Stimulated activated CD4-positive, alpha-beta T cell treated with anti-CD3 and anti-CD28 coated beads, Interleukin-1b, Interleukin-23, amount 100 ng/mL, for 4 hours (primary cell): ENCODE results near the gene HIPK4.
"Not testable (repeated sequence)": the region's sequence is repeated elsewhere in the genome, so short reads cannot be mapped to it uniquely, and the experiment has no call there.

Experiments used
- DNase-seq, 2 donors: peaks; one replicate each; pipeline ENCODE4 v3.0.0-alpha.2; 2020; ENCODE audit warnings: low read depth in 2 of 2

HIPK4 gene

DNA sequence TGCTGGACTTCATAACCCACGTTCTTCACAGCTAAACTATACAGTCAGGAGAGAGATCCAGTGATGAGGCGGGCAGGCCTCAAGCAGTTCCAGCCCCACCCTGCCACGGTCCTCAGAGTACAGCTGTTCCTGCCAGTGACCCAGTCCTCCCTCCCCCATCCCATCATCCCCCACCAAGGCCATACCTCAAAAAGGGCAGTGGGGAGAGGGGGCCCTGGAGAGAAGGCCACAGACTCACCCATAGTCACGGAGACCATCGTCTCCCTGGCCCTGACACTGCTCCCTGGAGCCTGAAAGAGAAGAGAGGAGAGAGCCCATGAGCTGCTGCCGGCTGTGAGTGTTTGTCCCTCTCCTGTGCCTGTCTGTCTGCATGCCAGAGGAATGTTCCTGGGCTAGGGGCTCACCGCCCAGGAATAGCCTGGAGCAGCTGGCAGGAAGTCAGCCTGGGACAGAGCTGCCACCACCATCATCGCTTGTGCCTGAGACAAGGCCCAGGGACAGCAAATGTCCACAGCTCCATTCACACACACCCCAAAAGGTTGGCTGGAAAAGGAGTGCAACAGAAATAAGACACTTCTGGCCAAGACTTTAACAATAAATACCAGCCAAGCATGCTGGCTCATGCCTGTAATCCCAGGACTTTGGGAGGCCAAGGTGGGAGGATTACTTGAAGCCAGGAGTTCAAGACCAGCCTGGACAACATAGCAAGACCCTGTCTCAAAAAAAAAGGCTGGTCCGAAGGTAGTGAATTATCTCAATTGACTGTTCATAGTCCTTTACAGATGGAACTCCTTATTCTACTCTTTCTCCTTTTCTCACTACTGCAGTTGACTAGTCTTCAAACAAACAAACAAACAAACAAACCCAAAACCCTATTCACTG, 48.1 kb downstream of the HIPK4 start:
- DNase-seq: no peak

DNA sequence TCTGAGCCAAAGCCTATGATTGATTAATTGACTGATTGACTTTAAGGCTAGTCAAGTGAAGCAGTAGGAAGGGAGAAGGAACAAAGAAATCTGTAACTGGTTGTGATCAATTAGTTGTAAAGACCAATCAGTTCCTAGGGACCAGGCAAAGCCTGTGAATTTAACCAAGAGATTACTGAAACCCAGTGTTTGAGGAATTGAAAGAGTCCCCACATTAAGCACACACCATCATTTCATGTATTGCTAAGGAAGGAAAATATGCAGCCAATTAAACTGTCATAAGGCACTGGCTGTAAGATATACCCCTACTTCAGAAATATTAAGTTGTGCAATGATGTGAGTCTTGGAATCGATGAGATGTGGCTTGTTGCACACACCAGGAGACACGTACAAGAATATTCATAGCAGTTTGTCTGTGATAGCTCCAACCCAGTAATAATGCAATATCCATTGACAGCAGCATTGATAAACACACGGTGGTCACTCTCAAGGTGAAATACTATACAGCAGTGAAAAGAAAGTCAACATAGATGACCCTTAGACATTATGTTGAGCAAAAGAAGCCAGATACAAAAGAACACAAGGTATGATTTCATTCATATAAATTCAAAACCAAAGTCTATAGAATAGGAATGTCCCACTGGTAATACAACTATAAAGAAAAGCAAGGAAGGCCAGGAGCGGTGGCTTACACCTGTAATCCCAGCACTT, 50.8 kb downstream of the HIPK4 start:
- no peak for DNase-seq

DNA sequence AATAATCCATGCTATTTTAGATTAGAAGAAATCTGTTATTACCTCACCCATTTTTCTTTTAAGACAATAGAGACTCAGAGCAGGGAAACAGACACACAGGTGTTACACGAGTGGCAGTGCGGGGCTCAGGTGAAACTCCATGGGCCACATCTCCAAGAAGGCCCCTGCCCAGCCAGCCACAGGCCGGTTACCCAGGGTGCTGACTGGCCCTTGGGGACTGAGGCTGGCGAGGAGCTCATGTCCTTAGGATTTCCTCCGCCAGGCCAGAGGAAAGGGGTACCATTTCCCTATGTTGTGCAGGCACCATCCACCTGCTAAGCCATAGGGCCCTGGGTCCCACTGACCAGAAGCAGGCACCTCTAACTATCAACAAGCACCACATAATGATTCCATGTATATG, 52.4 kb downstream of the HIPK4 start:
- DNase-seq: no peak

DNA sequence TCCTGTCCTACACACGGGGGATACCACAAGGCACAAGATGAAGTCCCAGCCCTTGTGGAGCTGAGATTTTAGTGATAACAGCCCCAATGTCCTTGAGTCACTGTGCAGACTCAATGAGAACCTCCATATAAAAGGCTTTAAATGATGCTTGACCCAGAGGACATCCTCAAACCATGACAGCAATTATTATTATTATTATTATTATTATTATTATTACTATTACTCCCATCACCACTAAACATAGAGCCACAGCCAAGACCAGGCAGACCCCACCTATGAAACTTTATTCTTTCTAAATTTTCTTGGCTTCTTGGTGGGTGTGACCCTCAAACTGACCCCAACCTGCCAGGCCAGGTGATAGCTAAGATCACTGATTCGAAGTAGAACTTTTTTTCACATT, 52.9 kb downstream of the HIPK4 start:
- no peak for DNase-seq

DNA sequence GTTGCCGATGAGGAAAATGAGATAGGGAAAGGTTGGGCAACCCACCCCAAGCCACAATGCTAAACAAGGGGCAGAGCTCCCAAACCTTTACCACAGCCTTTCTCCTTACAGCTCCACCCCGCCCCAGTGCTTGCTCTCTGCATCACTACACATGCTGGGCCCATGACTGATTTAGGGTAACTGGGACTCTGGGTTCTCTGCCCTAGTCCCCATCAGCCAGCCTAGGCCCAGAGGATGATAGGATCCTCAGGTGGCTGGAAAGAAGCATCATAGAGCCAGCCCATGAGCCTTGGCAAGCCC, 53.4 kb downstream of the HIPK4 start:
- no peak for DNase-seq

DNA sequence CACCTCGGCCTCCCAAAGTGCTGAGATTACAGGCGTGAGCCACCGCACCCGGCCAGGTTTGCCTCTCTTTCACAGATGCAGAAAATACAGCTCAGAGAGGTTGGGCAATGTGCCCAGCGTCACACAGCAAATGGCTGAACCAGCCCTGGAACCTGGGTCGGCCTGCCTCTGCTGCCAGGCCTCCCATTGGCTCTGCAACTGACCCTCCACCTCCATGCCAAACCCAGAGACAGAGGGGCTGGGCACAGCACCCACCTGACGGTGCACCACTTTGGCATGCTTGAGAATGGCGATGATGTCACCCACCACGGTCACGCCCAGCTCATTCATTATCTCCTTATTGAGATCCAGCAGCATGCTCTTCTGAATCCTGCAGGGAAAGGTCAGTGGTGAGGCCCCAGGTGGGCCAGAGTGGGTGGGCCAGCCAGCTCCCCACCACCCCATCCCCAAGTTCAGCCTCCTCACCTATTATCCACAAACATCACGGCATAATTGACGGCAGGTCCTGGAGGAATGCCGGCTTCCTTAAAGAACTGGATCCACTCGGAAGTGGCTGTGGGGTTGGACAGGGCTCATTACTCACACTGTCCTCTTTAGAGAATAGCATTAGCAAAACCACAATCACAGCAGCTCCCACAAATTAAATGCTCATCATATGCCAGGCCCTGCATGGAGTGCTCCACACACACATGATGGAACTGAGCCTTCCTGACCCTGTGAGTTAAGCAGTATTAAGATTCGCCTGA, 54.0 kb downstream of the HIPK4 start:
- no peak for DNase-seq

DNA sequence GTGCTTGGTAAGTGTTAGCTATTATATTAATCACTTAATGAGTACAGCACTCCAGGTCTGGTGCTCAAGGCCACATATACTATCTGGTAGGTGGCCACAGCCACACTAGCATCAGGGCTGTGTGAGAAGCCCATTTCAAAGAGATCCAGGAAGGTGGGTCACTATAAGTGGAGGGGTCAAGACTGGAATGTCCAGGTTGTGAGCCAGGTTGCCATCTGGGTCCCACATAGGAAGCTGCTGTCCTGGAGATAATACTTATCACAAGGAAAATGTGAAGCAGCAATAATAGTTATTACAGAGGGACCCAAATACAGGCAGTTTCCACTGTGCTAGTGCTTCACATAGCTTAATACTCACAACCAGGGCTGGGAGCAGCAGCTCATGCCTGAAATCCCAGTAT, 54.9 kb downstream of the HIPK4 start:
- DNase-seq: no peak

DNA sequence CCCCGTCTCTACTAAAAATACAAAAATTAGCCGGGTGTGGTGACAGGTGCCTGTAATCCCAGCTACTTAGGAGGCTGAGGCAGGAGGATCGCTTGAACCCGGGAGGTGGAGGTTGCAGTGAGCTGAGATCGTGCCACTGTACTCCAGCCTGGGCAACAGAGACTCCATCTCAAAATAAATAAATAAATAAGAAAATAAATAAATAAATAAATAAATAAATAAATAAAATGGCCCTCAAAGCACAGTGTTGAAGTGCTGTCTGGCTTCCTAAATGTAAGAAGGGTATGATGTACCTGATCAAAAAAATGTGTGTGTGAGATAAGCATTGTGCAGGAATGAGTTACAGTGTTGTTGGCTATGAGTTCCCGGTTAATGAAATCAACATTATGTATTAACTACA, 56.9 kb downstream of the HIPK4 start:
- not testable (repeated sequence) for DNase-seq

DNA sequence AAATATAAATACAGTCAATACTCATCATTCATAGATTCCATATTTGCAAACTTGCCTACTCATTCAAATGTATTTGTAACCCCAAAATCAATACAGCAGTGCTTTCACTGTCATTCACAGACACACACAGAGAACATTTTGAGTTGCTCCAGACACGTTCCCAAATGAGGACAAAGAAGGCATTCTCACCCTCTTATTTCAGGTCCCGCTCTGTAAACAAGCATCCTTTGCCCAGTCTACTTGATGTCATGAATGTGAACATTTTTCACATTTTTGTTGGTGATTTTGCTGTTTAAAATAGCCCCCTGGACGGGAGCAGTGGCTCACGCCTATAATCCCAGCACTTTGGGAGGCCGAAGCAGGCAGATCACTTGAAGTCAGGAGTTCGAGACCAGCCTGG, 57.3 kb downstream of the HIPK4 start:
- DNase-seq: no peak

DNA sequence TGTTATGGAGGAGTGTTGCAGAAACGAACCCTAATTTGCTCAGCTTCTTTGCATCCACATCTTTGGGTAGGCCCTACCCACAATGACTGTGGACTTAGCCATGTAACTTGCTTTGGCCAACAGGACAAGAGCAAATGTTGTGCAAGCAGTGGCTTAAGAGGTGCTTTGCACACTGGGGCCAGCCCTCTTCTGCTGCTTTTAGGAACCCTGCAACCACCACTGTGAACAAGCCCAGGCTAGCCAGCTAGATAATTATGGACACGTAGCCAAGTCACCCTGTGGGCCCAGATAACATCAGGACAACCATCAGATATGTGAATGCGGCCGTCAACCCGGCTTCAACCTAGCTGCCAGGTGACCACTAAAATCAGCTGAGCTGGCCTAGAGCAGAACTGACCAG, 58.9 kb downstream of the HIPK4 start:
- DNase-seq: no peak
